HUES64 (cell line): ENCODE data around the gene TTC31.

Experiments used
- H3K27ac ChIP-seq: 2 replicates; pipeline ENCODE4 v1.7.0; 2013; ENCODE audit warnings: low read depth, low read length, inconsistent platforms
- H3K27me3 ChIP-seq: 2 replicates; pipeline ENCODE4 v1.6.1; 2013; ENCODE audit warnings: mild to moderate bottlenecking, low read length; ENCODE audit not compliant: insufficient read depth
- H3K36me3 ChIP-seq: 2 replicates; pipeline ENCODE4 v1.6.1; 2013; ENCODE audit warnings: mild to moderate bottlenecking, low read length; ENCODE audit not compliant: insufficient read depth
- H3K4me1 ChIP-seq: 2 replicates; pipeline ENCODE4 v1.6.1; 2013; ENCODE audit warnings: mild to moderate bottlenecking, low read length, moderate library complexity; ENCODE audit not compliant: insufficient read depth
- H3K4me3 ChIP-seq: 2 replicates; pipeline ENCODE4 v1.5.1; 2013; ENCODE audit warnings: mild to moderate bottlenecking, low read length, moderate library complexity
- H3K9ac ChIP-seq: 2 replicates; pipeline ENCODE4 v1.6.1; 2013; ENCODE audit warnings: mild to moderate bottlenecking, low read depth, low read length
- H3K9me3 ChIP-seq: 2 replicates; pipeline ENCODE4 v1.6.1; 2013; ENCODE audit warnings: low read depth, low read length; ENCODE audit not compliant: insufficient read depth
- WGBS: fragments of 150-250, 120-280 bp; methylation state at CpG from one replicate; pipeline ENCODE4 v1.1.7; 2013; ENCODE audit warnings: missing lambda C conversion rate; 5-methylcytosine and 5-hydroxymethylcytosine counted together

Gene TTC31

DNA sequence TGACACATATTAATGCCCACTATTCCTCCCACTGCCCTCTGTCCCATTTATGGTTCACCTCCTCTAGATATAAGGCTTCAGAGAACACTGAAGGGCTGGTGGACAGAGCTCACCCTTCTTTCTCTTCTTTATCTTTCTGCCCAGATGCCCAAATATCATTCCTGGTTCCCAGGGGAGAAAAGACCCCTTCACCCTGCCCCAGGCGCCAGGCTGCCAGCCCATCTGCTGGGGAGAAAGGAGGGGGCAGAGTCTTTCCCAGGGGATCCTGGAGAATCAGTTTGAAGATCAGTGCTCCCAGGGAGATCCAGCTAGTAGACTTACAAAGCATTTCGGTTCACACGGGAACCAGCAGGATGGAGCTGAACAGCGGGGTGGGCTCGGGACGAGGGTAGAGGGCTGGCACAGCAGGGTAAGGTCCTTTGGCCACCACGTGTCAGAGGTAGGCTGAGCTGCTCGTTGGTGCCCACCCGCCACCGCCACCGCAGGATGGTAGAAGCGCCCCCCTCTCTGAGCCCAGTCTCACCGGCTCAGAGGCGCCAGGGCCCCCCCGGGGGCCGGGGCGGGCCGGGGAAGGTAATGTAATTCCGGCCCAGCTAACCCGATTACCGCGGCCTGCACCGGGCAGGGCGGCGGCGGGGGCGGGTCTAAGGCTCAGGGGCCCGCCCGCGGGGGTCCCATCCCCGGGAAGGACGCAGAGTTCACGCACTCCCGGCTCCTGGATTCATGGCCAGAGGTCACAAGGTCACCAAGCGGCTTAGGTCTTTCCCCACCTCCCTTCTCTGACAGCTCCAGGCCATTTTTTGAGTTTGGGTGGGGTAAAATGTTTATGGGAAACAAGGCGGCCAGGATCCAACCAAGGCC lies 30.1 kb downstream of the TTC31 start:
- Histone ChIP-seq H3K27ac (no peak overlapping the region), H3K9me3 (peaks cover 6% of the 10 kb centered on the region; the same call in 1 of the 2 replicates), H3K4me1 (peaks cover 8% of the 10 kb centered on the region; the same call in 1 of the 2 replicates), H3K36me3 (no peaks in the 10 kb centered on the region), H3K4me3 (peak overlapping the region; percentile 26; the same call in 1 of the 2 replicates), H3K9ac (no peak overlapping the region), H3K27me3 (peaks cover 98% of the 10 kb centered on the region)
- 3% methylated on average over 36 of the region's 36 CpGs for WGBS

DNA sequence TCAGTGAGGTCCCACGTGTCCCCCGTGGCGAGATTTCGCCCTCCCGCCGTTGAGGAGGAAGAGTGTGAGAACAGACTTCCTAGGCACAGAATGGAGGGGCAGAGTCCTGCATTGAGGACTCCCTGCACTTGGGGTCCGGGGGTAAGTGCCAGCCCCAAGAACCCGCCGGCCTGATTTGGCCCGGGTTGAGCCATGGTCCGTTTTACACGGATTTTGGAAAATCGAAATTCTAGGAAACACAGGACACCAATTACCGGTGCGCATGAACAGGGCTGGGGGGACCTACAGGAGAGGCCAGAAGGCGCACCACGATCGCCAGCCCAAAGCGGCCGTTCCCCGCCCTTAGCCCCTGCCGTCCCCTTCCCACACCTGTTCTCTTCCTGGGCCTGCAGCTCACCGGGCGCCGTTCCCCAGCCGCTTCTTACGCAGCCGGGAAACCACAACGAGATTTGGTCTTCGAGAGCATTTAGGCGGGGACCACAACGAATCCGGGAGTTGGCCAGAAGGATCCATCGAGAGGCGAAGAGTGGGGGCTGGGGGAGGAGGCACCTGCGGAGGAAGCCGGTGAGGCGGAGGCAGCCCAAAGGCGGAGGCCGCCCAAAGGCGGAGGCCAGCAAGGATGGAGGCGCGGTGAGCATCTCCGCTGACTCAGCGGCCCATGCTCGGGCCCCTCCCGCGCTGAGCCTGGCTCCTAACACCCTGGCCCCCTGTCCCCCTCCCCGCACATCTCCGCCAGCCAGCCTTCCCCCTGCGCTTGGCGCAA lies 30.9 kb downstream of the TTC31 start:
- Histone ChIP-seq H3K4me1 (0 out of 2 replicates have a peak, but pooled peaks cover 3% of the 10 kb centered on the region), H3K4me3 (peak overlapping the region; percentile 26), H3K9me3 (peaks cover 6% of the 10 kb centered on the region; the same call in 1 of the 2 replicates), H3K36me3 (no peaks in the 10 kb centered on the region), H3K27me3 (peaks cover 100% of the 10 kb centered on the region), H3K9ac (no peak overlapping the region), H3K27ac (no peak overlapping the region)
- 1% methylated on average over 52 of the region's 52 CpGs for WGBS

DNA sequence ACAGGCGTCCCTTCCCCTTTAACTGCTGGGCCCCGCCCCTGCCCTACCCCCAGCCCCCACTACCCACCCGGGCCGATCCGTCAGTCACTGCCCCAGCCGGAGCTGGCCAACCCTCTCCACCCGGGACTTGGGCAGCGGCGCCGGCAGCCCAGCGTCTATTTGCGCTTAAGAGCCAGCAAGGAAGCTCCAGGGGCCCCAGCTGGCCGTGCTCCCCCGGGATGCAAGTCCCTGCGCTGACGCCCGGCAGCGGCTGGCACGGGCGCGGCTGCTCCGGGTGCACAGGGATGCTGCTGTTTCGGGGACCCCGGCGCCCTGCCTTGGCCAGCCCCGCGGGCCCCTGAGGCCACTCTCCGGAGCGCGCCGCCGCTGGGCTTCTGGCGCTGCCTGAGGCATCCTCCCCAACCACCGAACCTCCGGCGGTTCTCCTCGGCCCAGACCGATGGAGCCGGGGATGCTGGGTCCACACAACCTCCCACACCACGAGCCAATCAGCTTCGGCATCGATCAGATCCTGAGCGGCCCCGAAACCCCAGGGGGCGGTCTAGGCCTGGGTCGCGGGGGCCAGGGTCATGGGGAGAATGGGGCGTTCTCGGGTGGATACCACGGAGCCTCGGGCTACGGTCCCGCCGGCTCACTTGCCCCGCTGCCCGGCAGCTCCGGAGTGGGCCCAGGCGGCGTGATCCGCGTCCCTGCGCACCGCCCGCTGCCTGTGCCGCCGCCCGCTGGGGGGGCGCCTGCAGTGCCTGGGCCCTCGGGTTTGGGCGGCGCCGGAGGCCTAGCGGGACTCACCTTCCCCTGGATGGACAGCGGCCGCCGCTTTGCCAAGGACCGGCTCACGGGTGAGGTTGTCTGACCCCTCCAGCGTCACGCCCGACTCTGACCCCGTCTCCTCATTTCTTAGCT lies 31.7 kb downstream of the TTC31 start, which contains the start of gene TLX2:
TSS of gene TLX2 (plus strand) at position 83 of the 903 bp plus-strand sequence. CDS start at position 440, 357 bp downstream.
- Histone ChIP-seq H3K36me3 (no peaks in the 10 kb centered on the region), H3K4me3 (peak within 1 kb of the TSS; percentile 37), H3K9me3 (peaks cover 6% of the 10 kb centered on the region; the same call in 1 of the 2 replicates), H3K4me1 (0 out of 2 replicates have a peak, but pooled peaks cover 2% of the 10 kb centered on the region), H3K27me3 (peaks cover 100% of the 10 kb centered on the region), H3K27ac (no peak within 1 kb of the TSS), H3K9ac (no peak within 1 kb of the TSS)
- 3% methylated on average over 82 of the region's 82 CpGs for WGBS

DNA sequence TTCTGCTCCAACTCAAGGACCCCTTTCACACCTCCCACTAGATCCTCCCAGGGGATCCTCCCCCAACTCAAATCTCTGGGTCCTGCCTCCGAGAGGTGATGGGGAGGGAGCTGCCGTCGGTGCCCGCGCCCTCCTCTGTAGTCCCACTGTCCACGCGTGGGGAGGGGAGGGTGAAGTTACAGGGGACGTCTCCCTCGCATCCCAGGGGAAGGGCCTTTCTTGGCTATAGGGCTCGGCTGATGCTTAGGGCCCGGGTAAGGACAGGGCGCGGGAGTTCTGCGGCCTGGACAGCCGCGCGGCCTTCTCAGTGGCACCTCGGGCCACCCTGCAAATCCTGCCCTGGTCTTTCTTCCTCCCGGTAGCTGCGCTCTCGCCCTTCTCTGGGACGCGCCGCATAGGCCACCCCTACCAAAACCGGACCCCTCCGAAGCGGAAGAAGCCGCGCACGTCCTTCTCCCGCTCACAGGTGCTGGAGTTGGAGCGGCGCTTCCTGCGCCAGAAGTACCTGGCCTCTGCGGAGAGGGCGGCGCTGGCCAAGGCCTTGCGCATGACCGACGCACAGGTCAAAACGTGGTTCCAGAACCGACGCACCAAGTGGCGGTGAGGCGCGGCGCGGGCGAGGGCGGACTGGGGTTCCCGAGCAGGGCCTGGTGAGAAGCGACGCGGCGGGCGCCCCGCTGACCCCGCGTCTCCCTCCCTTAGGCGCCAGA lies 32.5 kb downstream of the TTC31 start:
- 3% methylated on average over 60 of the region's 60 CpGs for WGBS
- Histone ChIP-seq H3K36me3 (no peaks in the 10 kb centered on the region), H3K9me3 (peaks cover 6% of the 10 kb centered on the region; the same call in 1 of the 2 replicates), H3K9ac (no peak overlapping the region), H3K4me3 (peak overlapping the region; percentile 37), H3K4me1 (0 out of 2 replicates have a peak, but pooled peaks cover 2% of the 10 kb centered on the region), H3K27ac (no peak overlapping the region), H3K27me3 (peaks cover 100% of the 10 kb centered on the region)

DNA sequence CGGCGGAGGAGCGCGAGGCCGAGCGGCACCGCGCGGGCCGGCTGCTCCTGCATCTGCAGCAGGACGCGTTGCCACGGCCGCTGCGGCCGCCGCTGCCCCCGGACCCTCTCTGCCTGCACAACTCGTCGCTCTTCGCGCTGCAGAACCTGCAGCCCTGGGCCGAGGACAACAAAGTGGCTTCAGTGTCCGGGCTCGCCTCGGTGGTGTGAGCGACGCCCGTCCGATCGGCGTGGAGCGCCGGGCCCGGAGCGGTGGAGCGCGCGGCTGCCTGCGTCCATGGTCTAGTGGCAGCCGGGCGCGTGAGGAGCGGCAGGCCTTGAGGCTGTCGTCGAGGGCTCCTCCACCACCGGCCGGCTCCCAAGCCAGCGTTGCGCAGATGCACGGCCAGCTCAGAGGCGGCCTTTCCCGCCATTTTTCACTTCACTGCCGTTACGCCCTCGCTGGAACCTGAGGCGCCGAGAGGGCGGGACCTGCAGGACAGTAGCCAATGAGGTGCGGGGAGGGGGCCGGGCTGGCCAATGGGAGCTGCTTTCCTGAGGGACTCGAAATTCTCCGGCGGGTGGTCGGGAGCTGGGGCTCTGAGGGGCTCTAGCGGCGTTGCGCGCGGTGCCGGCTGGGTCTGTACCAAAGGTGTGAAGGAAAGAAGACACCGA lies 33.2 kb downstream of the TTC31 start:
- 0 out of 2 replicates have a peak, but pooled peaks cover 2% of the 10 kb centered on the region for H3K4me1 ChIP-seq
- H3K36me3 ChIP-seq, result no peaks in the 10 kb centered on the region
- no peak overlapping the region for H3K9ac ChIP-seq
- no peak overlapping the region for H3K27ac ChIP-seq
- 7% methylated on average over 72 of the region's 72 CpGs for WGBS
- H3K9me3 ChIP-seq, result peaks cover 6% of the 10 kb centered on the region; the same call in 1 of the 2 replicates
- peak overlapping the region; percentile 37 for H3K4me3 ChIP-seq
- H3K27me3 ChIP-seq, result peaks cover 99% of the 10 kb centered on the region

DNA sequence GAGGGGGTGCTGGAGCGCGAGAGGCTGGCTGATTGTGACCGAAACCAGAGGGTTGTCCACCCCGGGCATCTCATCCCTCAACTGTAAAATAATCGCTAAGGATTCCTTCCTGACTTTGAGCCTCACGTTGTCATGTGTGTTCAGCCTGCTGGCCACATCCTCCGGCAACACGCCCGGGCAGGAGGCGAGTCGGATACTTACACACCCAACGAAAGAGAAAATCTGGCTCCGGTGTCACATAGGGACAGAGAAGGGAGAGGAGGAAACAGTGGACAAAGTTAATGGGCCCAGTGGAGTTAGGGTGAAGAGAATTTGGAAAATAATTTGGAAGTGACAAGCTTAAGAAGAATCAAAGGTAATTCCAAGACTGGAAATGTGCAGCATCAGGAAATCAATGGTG lies 33.8 kb downstream of the TTC31 start:
- no peak overlapping the region for H3K27ac ChIP-seq
- 0 out of 2 replicates have a peak, but pooled peaks cover 2% of the 10 kb centered on the region for H3K4me1 ChIP-seq
- H3K9ac ChIP-seq, result no peak overlapping the region
- H3K27me3 ChIP-seq, result peaks cover 93% of the 10 kb centered on the region
- no peaks in the 10 kb centered on the region for H3K36me3 ChIP-seq
- peaks cover 6% of the 10 kb centered on the region; the same call in 1 of the 2 replicates for H3K9me3 ChIP-seq
- 91% methylated on average over 13 of the region's 13 CpGs for WGBS
- H3K4me3 ChIP-seq, result no peak overlapping the region

DNA sequence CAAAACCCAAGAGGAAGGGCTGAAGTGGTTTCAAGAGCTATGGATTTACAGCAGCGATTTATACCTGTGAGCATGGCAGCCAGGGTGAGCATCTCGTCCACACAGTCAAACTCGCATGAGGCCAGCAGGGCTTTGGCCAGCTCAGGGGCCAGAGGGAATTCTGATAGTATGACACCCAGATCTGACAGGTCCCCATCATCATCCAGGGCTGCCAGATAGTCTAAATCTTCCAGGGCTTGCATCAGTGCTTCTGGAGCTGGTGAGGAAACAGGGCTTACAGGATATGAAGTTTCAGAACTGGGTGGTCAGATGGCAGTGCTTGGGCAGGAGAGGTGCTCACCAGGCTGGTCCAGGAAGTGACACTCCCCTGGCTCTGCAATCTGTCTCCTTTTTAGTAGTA lies 39.6 kb downstream of the TTC31 start:
- no peaks in the 10 kb centered on the region for H3K4me1 ChIP-seq
- H3K9ac ChIP-seq, result no peak overlapping the region
- peaks cover 13% of the 10 kb centered on the region for H3K36me3 ChIP-seq
- no peak overlapping the region for H3K27ac ChIP-seq
- no peaks in the 10 kb centered on the region for H3K9me3 ChIP-seq
- peaks cover 52% of the 10 kb centered on the region for H3K27me3 ChIP-seq
- WGBS, result 86% methylated on average over 3 of the region's 3 CpGs
- H3K4me3 ChIP-seq, result no peak overlapping the region

DNA sequence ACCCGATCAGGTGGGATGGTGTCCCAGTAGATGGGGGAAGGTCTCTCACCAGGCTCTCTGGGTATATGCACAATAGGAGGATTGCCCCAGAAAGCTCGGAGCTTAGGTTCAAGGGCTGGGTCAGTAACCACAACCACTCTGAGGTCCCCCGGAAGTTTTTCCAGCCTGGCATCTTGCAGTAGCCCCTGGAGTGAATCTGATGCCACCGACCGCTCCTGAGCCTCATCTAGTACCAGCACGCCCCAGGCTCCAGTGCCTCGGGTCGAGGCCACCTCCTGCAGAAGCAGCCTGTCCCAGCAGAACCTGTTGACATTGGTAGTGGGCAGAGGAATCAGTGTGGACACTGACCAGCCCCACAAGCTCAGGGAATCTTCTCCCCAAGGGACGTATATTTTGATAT lies 41.1 kb downstream of the TTC31 start:
- no peaks in the 10 kb centered on the region for H3K9me3 ChIP-seq
- peaks cover 4% of the 10 kb centered on the region; the same call in 1 of the 2 replicates for H3K4me1 ChIP-seq
- no peak overlapping the region for H3K4me3 ChIP-seq
- peaks cover 21% of the 10 kb centered on the region for H3K36me3 ChIP-seq
- H3K27me3 ChIP-seq, result peaks cover 37% of the 10 kb centered on the region
- no peak overlapping the region for H3K27ac ChIP-seq
- H3K9ac ChIP-seq, result no peak overlapping the region
- WGBS, result 86% methylated on average over 9 of the region's 9 CpGs

DNA sequence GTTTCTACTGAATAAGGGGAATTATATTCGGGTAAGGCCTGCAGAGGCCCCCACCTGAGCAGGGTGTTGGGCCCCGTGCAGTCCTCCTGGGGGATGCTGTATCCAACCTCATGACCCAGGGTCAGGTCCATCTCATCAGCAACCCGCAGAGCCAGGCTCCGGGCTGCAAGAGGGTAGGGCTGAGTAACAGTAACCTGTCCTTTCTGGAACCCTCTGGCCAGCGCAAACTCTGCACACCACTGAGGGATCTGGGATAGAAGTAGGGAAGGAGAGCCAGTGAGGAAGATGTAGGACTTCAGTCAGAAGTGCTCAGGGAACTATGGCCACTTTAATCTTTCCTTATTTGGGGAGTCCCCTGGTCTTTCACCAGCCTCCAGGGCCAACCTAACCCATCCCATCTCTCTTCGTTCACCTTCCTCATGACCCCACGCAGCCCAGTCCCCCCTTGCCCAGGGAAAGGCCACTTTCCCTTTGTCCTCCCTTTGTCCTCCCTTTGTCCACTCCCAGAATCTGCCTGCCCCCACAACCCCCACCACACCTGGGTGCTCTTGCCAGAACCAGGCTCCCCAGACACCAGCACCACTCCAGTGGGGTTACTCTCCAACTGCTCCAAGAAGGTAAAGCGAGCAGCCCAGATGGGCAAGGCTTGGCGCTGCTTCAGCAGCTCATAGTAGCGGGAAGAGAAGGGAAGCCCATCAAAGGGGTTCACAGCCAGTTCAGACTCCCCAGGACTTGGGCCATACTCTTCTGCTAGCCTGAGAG lies 42.3 kb downstream of the TTC31 start:
- no peak overlapping the region for H3K4me3 ChIP-seq
- H3K36me3 ChIP-seq, result peaks cover 21% of the 10 kb centered on the region
- WGBS, result 91% methylated on average over 10 of the region's 10 CpGs
- no peak overlapping the region for H3K27ac ChIP-seq
- peaks cover 26% of the 10 kb centered on the region for H3K27me3 ChIP-seq
- H3K4me1 ChIP-seq, result peaks cover 4% of the 10 kb centered on the region; the same call in 1 of the 2 replicates
- H3K9me3 ChIP-seq, result no peaks in the 10 kb centered on the region
- no peak overlapping the region for H3K9ac ChIP-seq
